ENCODE results near the gene SLC35D1. TPM values are rescaled to one million over a fixed set of nuclear protein-coding genes. Genes with fewer than 3 reads are reported as not detected.

SLC35D1 gene
- total RNA-seq, 1 donor from 2014 or later: 11.8 TPM

DNA sequence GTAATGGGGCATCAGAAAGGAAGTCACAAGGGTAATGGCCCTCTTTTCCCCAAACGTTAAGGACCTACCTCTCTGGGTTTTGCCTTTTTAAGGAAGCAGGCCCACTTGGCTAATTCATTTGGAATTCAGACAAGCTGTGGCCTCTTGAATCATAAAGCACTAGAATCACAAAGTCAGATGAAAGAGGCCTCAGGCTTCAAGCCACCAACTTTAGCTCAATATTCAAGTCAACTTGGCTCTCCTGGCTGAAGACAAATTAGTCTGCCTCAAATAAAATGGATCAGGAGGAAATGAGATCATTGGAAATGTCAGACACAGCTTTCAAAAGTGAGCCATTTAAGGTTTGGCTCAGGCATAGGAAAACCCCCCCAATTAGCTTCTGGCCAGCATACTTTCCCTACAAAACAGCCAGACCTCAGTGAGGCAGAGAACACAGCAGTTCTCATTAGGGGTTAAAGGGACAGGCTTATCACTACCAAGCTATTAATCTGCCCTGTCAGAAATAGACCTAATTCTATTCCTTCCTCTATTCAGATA lies 34.3 kb downstream of the SLC35D1 start:
- TF ChIP-seq, protein P1, sequence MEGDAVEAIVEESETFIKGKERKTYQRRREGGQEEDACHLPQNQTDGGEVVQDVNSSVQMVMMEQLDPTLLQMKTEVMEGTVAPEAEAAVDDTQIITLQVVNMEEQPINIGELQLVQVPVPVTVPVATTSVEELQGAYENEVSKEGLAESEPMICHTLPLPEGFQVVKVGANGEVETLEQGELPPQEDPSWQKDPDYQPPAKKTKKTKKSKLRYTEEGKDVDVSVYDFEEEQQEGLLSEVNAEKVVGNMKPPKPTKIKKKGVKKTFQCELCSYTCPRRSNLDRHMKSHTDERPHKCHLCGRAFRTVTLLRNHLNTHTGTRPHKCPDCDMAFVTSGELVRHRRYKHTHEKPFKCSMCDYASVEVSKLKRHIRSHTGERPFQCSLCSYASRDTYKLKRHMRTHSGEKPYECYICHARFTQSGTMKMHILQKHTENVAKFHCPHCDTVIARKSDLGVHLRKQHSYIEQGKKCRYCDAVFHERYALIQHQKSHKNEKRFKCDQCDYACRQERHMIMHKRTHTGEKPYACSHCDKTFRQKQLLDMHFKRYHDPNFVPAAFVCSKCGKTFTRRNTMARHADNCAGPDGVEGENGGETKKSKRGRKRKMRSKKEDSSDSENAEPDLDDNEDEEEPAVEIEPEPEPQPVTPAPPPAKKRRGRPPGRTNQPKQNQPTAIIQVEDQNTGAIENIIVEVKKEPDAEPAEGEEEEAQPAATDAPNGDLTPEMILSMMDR (conservative IDR thresholded peaks at IDR 0.05): no peak
- no peaks in the 10 kb centered on the region for H3K27me3 Mint-ChIP-seq (ENCODE audit: low read depth)
- H3K9me3 Mint-ChIP-seq: no peaks in the 10 kb centered on the region
- H3K4me1 Mint-ChIP-seq: no peaks in the 10 kb centered on the region
- no peak overlapping the region for H3K4me3 Mint-ChIP-seq
- no peak for DNase-seq (ENCODE audit: low read depth, low spot score)
- H3K36me3 Mint-ChIP-seq (ENCODE audit: low read depth): peaks cover 7% of the 10 kb centered on the region
- no peak overlapping the region for H3K27ac Mint-ChIP-seq (ENCODE audit: unreplicated experiment)

DNA sequence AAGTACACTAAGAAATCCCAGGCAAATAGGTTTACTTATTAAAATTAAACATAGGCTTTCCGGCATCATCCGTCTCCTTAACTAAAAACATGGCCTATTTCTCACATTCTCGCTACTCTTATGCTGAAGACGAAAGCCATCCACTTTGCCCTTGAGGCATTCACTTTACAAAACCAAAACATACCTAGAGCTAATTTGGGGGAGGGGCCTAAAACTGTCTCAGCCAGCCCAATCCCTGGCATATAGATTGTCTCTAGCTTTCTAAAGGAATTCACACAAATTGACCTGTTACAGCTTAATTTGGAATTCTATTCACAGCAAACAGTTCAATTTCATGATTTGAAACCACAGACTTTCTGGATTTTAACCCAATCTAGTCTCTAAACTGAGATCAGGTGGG lies 34.8 kb downstream of the SLC35D1 start:
- no peak overlapping the region for H3K4me3 Mint-ChIP-seq
- H3K36me3 Mint-ChIP-seq (ENCODE audit: low read depth): peaks cover 7% of the 10 kb centered on the region
- TF ChIP-seq, protein P1 (conservative IDR thresholded peaks at IDR 0.05): no peak

DNA sequence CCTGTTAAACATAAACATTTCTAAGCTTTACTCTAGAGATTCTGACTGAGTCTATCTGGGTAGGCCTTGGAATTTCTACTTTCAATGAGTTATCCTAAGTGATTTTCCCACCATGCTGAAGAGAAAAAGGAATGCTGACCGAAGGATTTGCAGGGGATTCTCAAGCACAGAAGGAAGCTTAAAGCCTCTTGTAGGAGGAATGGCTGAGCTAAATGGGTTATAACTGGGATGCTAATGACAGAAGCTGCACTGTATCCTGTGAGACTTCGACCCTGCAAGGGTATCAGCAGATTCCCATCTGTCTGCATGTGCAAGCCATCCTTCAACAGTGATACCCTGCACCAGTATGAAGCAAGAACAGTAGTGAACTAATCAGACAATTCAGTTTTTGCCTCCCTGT lies 35.4 kb downstream of the SLC35D1 start:
- no peaks in the 10 kb centered on the region for H3K27me3 Mint-ChIP-seq (ENCODE audit: low read depth)
- H3K36me3 Mint-ChIP-seq (ENCODE audit: low read depth): peaks cover 7% of the 10 kb centered on the region
- DNase-seq (ENCODE audit: low read depth, low spot score): no peak
- no peak overlapping the region for H3K4me3 Mint-ChIP-seq
- no peaks in the 10 kb centered on the region for H3K9me3 Mint-ChIP-seq
- TF ChIP-seq, protein P1 (conservative IDR thresholded peaks at IDR 0.05): no peak
- no peak overlapping the region for H3K27ac Mint-ChIP-seq (ENCODE audit: unreplicated experiment)
- H3K4me1 Mint-ChIP-seq: no peaks in the 10 kb centered on the region

More for the DNA sequence above, 34.8 kb downstream of the SLC35D1 start:
- Mint-ChIP-seq H3K9me3 (no peaks in the 10 kb centered on the region), H3K4me1 (no peaks in the 10 kb centered on the region), H3K27ac (ENCODE audit: unreplicated experiment) (no peak overlapping the region), H3K27me3 (ENCODE audit: low read depth) (no peaks in the 10 kb centered on the region)
- DNase-seq (ENCODE audit: low read depth, low spot score): no peak

GRCh38 chr1:67013573-67013972 lies 40.4 kb downstream of the SLC35D1 start:
- DNase-seq (ENCODE audit: low read depth, low spot score): no peak
- Mint-ChIP-seq H3K9me3 (peaks cover 3% of the 10 kb centered on the region), H3K4me1 (no peaks in the 10 kb centered on the region), H3K4me3 (no peak overlapping the region), H3K36me3 (ENCODE audit: low read depth) (peaks cover 19% of the 10 kb centered on the region), H3K27ac (ENCODE audit: unreplicated experiment) (no peak overlapping the region), H3K27me3 (ENCODE audit: low read depth) (no peaks in the 10 kb centered on the region)
- TF ChIP-seq, protein P1 (conservative IDR thresholded peaks at IDR 0.05): no peak

DNA sequence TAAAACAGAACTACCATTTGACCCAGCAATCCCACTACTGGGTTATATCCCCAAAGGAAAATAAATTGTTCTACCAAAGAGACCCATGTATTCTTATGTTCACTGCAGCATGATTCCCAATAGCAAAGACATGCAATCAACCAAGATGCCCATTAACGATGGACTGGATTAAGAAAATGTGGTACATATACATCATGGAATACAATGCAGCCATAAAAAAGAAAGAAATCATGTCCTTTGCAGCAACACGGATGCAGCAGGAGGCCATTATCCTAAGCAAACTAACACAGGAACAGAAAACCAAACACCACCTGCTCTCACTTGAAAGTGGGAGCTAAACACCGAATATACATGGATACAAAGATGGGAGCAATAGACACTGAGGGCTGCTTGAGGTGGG lies 44.2 kb downstream of the SLC35D1 start:
- peaks cover 3% of the 10 kb centered on the region for H3K9me3 Mint-ChIP-seq
- peaks cover 30% of the 10 kb centered on the region for H3K36me3 Mint-ChIP-seq (ENCODE audit: low read depth)
- no peaks in the 10 kb centered on the region for H3K4me1 Mint-ChIP-seq
- H3K27me3 Mint-ChIP-seq (ENCODE audit: low read depth): no peaks in the 10 kb centered on the region
- H3K27ac Mint-ChIP-seq (ENCODE audit: unreplicated experiment): no peak overlapping the region
- no peak for DNase-seq (ENCODE audit: low read depth, low spot score)
- H3K4me3 Mint-ChIP-seq: no peak overlapping the region
- TF ChIP-seq, protein P1 (conservative IDR thresholded peaks at IDR 0.05): no peak

Measured in neural crest cell (in vitro differentiated cells).